HUES48 (cell line): ENCODE data around the gene CLCF1.
A peak's percentile ranks its signal among the peaks of the same experiment; 100 is the strongest.

Experiments
- H3K27ac ChIP-seq: one replicate; pipeline ENCODE4 v1.7.0; 2013; ENCODE audit warnings: low read depth, low read length, inconsistent platforms
- H3K27me3 ChIP-seq: 2 replicates; pipeline ENCODE4 v1.6.1; 2013; ENCODE audit warnings: mild to moderate bottlenecking, low read length; ENCODE audit not compliant: control insufficient read depth, insufficient read depth
- H3K36me3 ChIP-seq: 2 replicates; pipeline ENCODE4 v1.6.1; 2013; ENCODE audit warnings: low read length; ENCODE audit not compliant: control insufficient read depth, insufficient read depth
- H3K4me1 ChIP-seq: 2 replicates; pipeline ENCODE4 v1.6.1; 2013; ENCODE audit warnings: mild to moderate bottlenecking, low read length; ENCODE audit not compliant: control insufficient read depth, insufficient read depth
- H3K4me3 ChIP-seq: 2 replicates; pipeline ENCODE4 v1.5.1; 2013; ENCODE audit warnings: mild to moderate bottlenecking, low read depth, low read length
- H3K9ac ChIP-seq: 2 replicates; pipeline ENCODE4 v1.6.1; 2013; ENCODE audit warnings: mild to moderate bottlenecking, low read depth, low read length, moderate library complexity
- H3K9me3 ChIP-seq: 2 replicates; pipeline ENCODE4 v1.6.1; 2013; ENCODE audit warnings: low read length; ENCODE audit not compliant: control insufficient read depth, insufficient read depth

CLCF1 gene

DNA sequence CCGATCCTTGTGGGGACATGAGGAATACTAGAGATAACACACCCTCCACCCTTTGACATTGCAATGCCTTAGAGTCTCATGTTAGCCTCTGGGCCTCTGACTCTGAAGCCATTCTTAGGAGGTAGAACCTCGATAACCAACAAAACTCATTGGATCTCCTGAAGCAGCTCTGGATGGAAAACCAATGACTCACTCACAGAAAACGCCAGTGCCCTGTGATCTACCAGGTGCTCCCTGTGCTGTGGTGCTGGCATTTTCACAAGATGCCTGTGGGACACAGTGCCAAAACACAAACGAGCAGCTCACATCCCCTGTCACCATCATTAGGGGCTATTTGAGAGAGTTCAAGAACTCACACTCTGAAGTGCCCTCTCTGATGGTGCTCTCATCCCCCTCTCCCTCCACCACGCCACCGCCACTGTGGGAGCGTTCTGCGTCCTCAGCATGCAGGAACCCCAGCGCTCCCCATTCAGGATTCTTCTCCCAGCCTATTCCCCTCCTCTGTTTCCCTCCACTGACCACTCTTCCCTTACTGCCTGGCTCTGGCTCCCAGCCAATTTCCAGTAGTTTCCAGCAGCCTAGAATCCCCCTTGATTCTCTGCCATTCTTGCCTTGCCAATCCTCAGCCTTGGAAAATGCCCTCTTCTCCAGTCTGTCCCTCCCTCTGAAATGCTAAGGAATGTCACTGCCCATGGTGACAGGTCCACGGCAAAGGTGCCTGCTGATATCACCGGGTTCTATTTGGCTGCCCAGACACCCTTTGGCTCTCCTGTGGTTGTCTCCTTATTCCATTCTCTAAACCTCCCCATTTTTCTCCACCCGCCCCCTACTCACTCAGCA is 15.3 kb downstream of the CLCF1 start:
- H3K36me3 ChIP-seq: no peaks in the 10 kb centered on the region
- H3K9me3 ChIP-seq: no peaks in the 10 kb centered on the region
- H3K27ac ChIP-seq: no peak overlapping the region
- no peak overlapping the region for H3K4me3 ChIP-seq
- no peaks in the 10 kb centered on the region; the same call in 1 of the 2 replicates for H3K27me3 ChIP-seq
- no peak overlapping the region for H3K9ac ChIP-seq
- peaks cover 13% of the 10 kb centered on the region; the same call in 1 of the 2 replicates for H3K4me1 ChIP-seq

DNA sequence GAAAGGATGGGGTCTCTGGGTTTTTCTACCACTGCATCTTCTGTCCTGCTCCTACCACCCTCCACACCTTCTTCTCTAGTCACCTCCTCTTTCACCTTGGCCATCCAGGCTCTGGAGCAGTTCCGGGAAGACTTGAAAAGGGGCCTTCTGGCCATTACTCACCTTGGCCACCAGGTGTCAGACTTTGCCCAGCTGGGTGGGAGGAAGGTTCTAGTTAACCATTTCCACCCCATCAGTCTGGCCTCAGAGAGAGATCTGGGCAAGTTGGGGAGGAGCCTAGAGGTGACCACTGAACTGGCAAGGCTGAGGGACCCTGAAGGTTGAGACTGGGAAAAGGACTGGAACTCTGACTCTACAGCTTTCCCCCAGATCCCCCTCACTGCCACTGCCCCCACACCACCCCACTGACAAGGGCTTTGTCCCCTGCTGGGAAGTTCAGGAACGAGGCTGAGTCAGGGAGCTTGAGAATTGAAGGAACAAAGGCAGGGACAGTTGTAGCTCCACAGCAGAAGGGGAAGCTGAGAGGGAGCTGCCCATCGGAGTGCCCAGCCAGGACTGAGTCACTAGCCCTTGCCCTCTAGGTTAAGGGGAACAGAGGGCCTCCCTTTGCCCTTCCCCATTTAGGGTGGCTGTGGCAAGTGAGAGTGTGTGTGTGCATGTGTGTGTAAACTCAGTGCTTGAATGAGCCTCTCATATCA is 16.4 kb downstream of the CLCF1 start:
- H3K9me3 ChIP-seq: no peaks in the 10 kb centered on the region
- H3K9ac ChIP-seq: no peak overlapping the region
- H3K27me3 ChIP-seq: no peaks in the 10 kb centered on the region; the same call in 1 of the 2 replicates
- no peak overlapping the region for H3K4me3 ChIP-seq
- H3K4me1 ChIP-seq: peaks cover 17% of the 10 kb centered on the region
- no peak overlapping the region for H3K27ac ChIP-seq
- H3K36me3 ChIP-seq: no peaks in the 10 kb centered on the region

DNA sequence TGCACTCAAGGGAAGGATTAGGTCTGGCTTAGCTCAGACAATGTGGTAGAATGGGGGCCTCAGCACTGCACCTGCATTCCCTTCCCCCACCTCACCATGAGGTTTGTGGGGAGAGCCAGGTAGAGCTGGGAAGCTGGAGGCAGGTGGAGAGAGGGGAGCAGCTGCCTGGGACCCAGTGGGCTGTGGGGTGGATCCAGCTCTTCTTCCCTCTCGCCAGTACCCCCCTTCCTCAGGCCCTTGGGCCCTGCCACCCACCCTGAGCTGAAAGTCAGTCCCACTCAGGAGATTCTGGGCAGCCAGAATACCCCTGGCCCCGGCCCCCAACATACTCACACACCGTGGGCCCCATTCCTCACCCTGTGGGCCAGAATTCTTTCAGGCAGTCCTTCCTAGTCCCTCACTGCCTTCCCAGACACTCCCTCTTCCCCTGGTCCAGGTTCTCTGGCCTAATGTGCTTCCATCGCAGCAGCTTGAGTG is 17.0 kb downstream of the CLCF1 start:
- Histone ChIP-seq H3K4me3 (no peak overlapping the region), H3K4me1 (peaks cover 17% of the 10 kb centered on the region), H3K36me3 (no peaks in the 10 kb centered on the region), H3K9ac (no peak overlapping the region), H3K27me3 (no peaks in the 10 kb centered on the region; the same call in 1 of the 2 replicates), H3K9me3 (no peaks in the 10 kb centered on the region), H3K27ac (no peak overlapping the region)

DNA sequence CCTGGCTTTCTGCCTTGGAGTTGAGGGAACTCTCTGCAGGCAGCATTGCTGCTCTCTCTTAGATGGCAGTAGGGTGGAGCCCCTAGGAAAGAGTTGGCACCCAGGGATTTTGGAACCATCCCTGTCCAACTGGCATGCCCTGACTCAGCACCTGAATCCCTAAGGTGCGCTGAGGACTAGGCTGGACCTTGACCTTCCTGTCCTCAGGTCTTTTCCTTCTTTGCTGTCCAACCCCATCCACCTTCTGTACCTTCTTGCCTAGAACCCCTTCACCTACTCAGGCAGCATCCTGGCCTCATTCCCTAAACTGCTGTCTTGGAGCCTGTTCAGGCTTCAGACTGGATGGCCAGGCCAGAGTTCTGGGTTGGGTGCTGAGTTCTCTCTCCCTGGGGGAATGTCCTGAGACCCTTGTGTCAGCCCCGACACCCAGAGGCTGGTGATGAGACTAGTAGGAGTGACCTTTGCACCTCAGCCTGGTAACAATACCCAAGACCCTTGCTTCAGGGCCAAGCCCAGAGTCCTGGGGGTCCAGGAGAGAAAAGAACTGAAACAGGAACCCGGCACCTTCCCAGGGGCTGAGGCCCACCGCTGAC is 17.5 kb downstream of the CLCF1 start:
- no peaks in the 10 kb centered on the region for H3K36me3 ChIP-seq
- H3K9me3 ChIP-seq: no peaks in the 10 kb centered on the region
- no peak overlapping the region for H3K27ac ChIP-seq
- H3K4me1 ChIP-seq: peaks cover 17% of the 10 kb centered on the region
- no peak overlapping the region for H3K4me3 ChIP-seq
- no peaks in the 10 kb centered on the region for H3K27me3 ChIP-seq
- no peak overlapping the region for H3K9ac ChIP-seq

DNA sequence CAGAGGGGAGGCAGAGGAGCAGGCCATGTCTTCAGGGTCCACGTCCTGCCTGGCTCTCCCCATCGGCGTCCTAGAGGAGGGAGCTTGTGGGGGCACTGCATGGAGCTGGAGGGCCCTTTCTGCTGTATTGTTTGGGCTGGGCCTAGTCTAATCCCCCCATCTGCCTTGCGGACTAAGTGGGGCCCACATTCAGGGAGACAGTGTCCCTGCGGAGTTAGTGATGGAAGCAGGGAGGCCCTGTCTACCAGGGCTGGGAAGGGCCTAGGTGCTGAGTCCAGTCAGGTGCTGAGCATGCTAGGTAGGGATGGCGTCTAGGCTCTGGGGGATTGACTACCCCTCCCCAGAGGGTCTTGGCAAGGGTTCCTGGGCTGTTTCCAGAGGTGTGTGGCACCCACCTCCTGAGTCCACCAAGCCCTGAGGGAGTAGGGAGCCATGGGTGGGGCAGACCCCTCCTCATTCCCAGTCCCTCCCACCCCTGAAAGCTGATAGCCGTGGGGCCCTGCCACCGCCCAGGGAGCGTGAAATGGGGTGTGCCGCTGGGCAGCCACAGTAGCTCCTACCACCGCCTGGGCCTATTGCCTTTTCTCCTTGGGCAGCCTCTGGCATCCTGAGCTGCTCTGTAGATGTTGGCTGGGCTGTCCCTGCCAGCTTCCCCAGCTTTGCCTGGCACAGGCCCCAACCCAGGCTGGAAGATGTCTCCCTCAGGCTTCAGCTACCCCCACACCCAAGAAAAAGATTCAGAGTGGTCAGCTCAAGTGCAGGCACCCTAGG is 18.2 kb downstream of the CLCF1 start:
- Histone ChIP-seq H3K36me3 (no peaks in the 10 kb centered on the region), H3K9me3 (no peaks in the 10 kb centered on the region), H3K4me1 (peaks cover 17% of the 10 kb centered on the region), H3K9ac (no peak overlapping the region), H3K27ac (peak overlapping the region; percentile 95), H3K4me3 (no peak overlapping the region), H3K27me3 (no peaks in the 10 kb centered on the region)

DNA sequence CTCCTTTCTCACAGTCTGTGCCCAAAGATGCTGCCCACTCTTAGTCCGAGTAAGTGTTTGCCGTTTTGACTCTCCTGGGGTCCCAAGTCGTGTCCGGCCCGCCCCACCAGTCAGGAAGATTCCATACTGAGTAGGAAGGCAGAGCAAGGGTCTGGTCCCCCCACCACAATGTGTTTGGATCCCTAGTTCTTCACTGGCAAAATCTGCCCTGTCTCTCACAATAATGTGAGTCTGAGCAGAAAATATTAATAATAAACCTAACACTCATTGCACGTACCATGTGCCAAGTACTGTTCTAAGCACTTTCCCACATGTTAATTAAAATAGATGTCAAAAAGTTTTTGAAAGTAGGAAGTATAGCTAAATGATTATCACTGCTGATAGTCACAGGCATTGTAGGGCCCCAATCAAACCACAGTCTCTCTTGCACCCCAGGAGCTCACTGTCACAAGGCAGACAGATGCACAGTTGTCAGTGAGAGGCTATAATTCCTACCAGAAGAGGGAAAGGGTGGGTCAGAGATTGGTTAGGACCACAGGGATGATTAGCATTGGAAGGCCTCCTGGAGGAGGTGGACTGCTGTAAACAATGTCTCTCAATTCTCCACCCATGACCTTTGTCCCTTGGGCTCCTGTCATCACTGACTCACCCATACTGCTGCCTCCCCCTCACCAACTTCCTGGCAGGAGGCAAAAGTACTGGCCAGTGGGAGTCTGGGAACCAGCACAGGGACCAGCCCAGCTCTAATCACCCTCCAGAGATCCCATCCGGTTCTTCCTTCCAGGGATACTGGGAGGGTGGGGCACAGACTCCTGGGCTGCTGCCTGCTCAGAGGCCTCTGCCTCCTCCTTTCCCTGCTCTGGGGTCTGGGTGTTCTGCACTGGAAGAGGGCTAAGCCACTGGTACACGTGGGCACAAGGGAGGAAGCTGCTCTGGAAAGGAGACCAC is 19.0 kb downstream of the CLCF1 start:
- 0 out of 2 replicates have a peak overlapping the region, but pooled peaks have one; percentile 24 for H3K9ac ChIP-seq
- peaks cover 17% of the 10 kb centered on the region for H3K4me1 ChIP-seq
- peak overlapping the region; percentile 78 for H3K4me3 ChIP-seq
- peak overlapping the region; percentile 95 for H3K27ac ChIP-seq
- no peaks in the 10 kb centered on the region for H3K27me3 ChIP-seq
- H3K9me3 ChIP-seq: no peaks in the 10 kb centered on the region
- no peaks in the 10 kb centered on the region for H3K36me3 ChIP-seq

DNA sequence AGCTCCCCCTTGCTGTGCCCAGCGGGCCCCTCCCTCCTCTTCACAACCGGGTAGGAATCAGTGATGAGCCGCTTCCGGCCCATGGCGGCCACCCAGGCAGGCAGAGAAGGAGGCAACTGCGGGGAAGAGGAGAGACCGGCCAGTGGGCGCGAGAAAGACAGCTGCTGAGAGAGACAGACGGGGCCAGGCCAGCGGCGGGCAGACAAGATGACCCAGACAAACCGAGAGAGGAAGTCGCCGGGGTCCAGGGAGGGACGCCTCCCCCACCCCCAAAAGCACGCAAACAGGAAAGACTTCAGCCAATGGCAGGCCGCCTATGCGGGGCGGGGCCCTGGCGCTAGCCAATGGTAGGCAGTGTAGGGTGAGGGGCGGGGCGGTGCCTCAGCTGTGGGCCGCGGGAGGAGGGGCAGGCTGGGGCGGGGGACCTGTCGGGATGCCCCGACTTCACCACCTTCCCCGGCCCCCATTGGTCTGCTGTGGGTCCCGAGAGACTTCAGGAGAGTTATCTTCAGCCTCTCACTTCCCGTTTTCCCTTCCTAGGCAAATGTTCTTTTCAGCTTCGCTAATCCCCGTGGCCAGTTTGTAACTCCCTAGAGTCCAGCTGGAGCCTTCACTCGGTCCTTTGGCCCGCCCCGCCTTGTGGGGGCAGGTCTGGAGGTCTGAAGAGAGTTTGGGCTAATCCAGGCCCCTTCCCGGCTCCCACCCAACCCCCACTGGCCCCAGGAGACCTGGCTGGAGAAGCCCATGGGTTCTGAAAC is 19.9 kb downstream of the CLCF1 start, which contains the start of gene POLD4:
POLD4 (minus strand) TSS at position 230 of the 758 bp plus-strand sequence; CDS start at position 83, 147 bp downstream.
- peak within 1 kb of the TSS; percentile 95 for H3K27ac ChIP-seq

DNA sequence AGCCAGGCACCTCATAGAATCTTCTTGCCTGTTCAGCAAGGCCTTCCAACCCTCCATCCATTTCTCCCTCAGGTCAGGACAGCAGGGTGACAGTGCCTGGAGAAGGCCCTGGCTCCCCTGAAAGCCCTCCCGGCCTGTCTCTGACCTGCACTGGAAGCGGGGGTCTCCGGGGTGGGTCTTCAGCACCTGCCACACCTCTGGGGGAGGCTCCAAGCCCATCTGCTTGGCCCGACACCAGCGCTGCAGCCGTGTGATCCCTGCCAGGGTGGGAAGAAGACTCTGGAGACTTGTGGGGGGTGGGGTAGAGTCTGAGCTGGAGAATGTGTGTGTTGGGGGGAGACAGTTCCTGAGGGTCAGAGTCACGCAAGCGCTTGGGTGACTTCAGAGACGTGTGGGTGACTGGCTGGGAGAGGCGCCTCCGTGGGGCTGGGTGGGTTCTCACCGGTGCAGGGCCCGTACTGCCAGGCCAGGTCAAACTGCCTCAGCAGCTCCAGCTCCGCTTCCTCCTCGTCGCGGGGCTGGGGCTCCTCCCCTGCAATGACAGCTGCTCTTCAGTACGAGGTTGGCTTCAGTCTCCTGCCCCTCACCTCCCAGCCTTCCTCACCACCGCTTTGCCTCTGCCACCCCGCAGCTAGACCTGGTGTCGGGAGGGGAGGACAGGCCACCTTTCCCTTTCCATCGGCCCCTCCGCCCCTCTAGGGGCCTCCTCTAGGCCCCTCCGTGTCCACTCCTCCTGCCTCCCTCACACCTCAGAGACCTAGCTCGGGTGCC is 20.7 kb downstream of the CLCF1 start:
- Histone ChIP-seq H3K27ac (peak overlapping the region; percentile 95), H3K36me3 (no peaks in the 10 kb centered on the region), H3K4me3 (peak overlapping the region; percentile 78), H3K4me1 (peaks cover 17% of the 10 kb centered on the region), H3K27me3 (no peaks in the 10 kb centered on the region), H3K9ac (peak overlapping the region; percentile 56), H3K9me3 (no peaks in the 10 kb centered on the region)

More for the DNA sequence above, 19.9 kb downstream of the CLCF1 start, which contains the start of gene POLD4:
- Histone ChIP-seq H3K9me3 (no peaks in the 10 kb centered on the region), H3K4me1 (peaks cover 17% of the 10 kb centered on the region), H3K4me3 (peak within 1 kb of the TSS; percentile 78), H3K9ac (peak within 1 kb of the TSS; percentile 56), H3K36me3 (no peaks in the 10 kb centered on the region), H3K27me3 (no peaks in the 10 kb centered on the region)
